DMS53 treated with DMSO at 0.1 percent for 48 hours (cell line): ENCODE measurements around the gene AP2M1.
A peak's percentile ranks its signal among the peaks of the same experiment; 100 is the strongest.
"Not testable (repeated sequence)": the region's sequence is repeated elsewhere in the genome, so short reads cannot be mapped to it uniquely, and the experiment has no call there.

ENCODE experiments used
- DNase-seq: peaks from one replicate; lab custom pipeline; 2025; ENCODE audit not compliant: unreplicated experiment; lab: John Stamatoyannopoulos, UW

Gene AP2M1

DNA sequence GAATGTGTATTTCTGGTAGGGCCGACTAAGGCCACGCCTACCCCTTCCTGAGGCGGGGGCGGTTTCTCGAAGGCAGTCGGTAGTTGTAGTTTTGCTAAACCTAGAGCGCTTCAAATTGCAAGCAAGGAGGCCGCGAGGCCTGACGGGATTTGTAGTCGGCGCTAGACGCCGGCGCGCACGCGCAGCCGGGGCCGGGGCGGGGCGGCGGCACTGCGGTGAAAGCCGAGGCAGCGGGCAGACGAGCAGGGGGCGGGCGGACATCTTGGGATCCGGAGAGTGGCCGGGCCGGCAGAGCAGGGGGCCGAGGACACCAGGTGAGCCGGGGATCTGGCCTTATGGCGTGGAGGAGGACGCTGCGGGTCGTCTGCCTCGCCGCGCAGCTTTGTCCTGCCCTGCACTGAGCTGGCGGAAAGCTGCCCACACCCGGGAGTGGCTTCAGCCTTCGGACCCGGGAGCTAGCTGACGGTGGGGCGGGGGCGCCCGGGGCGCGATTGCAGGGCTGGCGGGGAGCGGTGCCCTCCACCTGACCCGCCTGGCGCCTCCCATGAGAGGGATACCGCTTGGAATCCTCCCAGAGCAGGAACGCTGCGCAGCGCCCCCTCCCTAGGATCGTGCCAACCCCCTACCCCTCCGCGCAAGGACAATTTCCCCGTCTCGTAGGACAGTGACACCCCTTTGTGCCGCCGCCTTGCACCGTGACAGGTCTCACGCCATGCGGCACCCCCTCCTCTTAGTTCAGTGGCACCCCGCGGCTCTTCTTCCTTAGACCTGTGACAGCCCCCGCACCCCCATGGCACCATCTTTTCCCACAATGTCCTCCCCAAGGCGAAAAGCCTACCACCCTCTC, at the start of gene AP2M1:
AP2M1 (plus strand) TSS at position 210 of the 847 bp plus-strand sequence. CDS start 2,139 bp downstream, outside the sequence.
- peak; percentile 96 for DNase-seq

DNA sequence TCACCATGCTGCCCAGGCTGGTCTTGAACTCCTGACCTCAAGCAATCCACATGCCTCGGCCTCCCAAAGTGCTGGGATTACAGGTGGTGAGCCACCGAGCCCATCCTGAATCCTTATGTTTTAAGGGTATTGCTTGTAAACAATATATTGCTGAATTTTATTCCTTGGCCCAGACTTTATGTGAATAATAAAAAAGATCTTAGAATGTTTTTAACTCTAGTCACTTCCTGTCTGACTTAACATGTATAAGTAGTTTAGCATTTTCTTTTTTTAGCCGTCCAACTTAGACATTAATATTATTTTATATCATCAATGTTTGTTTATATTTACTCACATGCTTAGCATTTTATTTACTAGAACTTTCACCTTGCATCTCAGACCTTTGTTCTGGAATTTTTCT, 48.6 kb upstream of the AP2M1 start:
- DNase-seq, result no peak

DNA sequence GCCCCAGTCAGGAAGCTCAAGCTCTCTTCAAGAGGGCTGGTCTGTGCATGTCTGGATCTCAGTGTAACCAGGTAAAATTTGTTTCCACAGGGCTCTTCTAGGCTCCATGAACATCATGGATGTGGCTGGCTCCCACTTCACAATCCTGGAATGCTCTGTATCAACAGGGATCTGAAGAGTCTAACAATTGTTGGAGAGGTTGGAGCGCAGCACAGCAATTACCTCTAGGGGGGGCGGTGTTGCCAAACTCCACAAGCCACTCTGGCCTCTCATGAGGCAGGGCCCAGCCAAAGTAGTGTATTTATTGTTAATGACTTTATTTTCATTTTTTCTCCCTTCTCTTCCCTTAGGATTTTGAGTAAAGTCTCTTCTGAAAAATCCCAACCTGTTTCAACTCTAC, 45.6 kb upstream of the AP2M1 start:
- no peak for DNase-seq

DNA sequence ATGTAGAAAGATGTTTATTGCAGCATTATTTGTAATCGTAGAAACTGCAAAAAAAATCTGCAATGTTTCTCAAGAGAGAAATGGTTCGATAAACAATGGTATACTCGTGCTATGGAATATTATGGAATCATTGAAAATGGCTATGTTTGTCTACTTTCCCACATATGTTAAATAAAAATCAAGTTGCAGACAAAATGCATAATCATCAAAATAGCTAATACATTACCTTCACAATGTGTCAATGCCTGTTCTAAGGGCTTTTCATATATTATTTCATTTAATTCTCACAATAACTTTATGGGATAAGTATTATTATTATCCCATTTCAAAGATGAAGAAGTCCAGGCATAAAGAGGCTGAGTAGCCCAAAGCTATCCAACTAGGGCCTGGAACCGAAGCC, 41.7 kb upstream of the AP2M1 start:
- DNase-seq, result no peak

DNA sequence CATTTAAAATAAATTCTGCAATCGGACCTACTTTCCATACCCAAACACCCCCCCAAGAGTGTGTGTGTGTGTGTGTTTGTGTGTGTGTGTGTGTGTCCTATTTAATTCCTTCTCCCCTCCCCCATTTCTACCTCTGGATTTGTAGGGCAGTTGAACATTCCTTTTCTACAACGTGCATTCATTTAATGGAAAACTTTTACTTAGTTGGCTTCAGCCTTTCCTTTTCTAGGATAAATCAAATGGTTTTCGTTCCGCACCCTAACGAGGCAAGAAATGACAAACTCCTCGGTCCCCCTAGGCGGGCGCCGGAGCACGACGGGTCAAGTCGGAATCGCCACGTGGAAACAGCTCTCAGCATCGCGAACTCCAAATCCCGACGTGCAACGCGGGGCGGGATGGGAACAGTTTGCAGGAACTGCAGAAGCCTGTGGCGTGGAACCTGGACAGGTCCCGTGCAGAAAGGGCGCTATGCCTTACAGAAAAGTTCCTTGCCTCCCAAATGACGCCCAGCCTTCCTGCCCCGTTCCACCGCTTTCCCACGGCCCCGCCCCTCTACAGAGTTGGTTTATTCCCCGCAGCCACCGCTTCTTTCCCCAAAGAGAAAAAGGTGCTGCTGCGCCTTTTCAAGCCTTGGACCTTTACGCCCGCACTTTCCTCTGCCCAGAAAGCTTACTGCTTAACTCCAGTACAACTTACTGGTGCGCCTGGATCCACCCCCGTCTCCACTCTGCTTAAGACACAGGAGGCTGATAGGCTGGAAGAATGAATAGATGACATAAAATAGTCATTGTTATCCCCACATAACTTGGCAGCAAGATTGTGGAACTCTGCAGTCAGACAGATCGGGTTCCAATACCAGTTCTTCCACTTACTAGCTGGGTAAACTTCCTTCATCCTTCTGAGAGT, 40.6 kb upstream of the AP2M1 start:
- DNase-seq, result peak; percentile 67

DNA sequence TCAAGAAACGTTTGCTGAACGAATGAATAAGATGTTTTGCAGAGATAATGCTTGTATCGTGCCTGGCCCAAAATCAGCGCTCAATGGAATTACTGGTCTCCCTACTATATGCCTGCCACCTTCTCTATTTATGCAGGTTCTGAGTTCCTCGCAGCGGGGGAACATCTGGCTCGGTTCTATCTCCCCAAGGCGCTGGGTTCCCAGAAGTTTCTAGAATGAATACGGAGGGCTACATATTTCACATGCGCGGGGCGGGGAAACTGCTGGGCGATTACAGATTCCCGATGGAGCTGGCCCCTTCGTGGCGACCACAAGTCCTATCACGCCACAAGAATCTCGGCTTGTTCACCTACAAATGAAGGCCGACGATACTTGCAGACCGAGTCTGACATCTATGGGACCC, 39.9 kb upstream of the AP2M1 start:
- DNase-seq, result no peak

DNA sequence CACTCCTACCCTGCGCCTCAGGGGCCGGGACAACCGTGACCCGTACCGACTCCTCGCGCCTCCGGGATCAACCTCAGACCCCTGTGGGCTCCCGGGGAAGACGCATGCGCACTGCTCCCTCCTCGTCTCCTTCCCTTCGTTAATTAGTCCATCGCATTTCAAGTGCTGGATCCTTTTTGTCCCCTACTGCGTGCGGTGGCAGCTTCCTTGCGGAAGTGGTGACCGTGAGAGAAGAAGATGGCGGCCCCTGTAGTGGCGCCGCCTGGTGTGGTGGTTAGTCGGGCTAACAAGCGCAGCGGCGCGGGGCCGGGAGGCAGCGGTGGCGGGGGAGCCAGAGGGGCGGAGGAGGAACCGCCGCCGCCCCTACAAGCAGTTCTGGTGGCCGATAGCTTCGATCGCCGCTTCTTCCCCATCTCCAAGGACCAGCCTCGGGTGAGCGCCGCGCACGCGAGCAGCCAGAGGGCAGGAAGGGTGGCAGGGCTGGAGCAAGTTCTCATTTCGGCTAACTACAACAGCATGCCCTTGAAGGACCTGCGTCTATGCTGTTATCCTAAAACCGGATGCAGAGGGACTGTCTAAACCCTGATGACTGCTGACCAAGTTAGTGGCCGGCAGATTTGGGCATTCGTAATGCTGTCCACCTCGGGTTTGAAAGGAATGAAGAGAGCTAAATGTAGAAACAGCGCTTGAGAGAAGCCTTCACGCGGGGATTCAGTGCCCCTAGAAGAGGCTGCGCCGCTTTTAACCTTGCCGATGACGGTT, 39.3 kb upstream of the AP2M1 start, which contains the start of gene EIF2B5:
EIF2B5 (plus strand) TSS at position 210 of the 762 bp plus-strand sequence; CDS start at position 238, 28 bp downstream.
- peak; percentile 81 for DNase-seq

DNA sequence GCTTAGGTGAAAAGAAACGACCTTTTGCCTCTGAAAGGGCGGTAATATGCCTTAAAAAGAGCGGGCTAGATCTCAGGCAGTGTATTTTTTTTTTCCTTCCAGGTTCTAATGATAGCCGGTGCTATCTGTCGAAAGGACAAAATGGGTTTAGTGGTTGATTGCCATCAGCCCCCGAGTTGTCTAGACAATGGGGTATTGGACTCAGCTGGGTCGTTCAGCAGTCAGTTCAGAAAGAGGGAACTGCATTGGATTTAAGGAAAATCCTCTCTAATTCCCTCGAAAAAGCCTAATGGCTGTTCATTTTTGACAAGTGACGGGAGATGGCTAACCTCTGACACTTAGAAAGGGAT, 38.8 kb upstream of the AP2M1 start:
- DNase-seq, result no peak

DNA sequence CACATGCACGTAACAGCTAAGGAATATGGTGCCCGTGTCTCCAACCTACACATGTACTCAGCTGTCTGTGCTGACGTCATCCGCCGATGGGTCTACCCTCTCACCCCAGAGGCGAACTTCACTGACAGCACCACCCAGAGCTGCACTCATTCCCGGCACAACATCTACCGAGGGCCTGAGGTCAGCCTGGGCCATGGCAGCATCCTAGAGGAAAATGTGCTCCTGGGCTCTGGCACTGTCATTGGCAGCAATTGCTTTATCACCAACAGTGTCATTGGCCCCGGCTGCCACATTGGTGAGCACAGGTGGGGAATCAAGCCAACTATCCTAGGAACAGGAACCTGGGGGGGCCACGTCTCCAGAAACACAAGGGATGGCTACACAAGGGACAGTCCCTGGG, 34.2 kb upstream of the AP2M1 start:
- DNase-seq, result no peak

DNA sequence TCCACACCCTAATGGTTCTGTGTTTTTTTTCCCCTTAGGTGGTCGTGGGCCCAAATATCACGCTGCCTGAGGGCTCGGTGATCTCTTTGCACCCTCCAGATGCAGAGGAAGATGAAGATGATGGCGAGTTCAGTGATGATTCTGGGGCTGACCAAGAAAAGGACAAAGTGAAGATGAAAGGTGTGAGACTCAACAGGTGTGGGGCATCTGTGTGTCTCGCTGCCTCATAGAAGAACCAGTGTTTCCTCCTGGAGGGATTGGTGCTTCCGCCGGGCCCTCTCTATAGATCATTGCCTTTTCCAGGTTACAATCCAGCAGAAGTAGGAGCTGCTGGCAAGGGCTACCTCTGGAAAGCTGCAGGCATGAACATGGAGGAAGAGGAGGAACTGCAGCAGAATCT, 32.5 kb upstream of the AP2M1 start:
- DNase-seq, result no peak

DNA sequence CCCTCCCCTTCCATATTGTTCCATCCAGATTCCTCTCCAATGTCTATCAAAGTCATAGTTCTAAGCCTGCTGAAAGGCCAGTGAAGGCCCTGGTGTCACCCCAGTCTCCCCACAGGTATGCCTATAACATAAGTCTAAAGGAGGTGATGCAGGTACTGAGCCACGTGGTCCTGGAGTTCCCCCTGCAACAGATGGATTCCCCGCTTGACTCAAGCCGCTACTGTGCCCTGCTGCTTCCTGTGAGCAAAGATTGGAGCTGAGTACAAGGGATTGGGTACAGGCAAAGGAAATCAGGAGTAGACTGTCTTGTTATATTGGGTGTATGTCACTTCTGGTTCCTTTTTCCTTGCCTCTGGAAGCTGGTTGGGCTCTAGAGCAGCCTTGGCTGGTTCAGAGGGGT, 31.3 kb upstream of the AP2M1 start:
- no peak for DNase-seq

DNA sequence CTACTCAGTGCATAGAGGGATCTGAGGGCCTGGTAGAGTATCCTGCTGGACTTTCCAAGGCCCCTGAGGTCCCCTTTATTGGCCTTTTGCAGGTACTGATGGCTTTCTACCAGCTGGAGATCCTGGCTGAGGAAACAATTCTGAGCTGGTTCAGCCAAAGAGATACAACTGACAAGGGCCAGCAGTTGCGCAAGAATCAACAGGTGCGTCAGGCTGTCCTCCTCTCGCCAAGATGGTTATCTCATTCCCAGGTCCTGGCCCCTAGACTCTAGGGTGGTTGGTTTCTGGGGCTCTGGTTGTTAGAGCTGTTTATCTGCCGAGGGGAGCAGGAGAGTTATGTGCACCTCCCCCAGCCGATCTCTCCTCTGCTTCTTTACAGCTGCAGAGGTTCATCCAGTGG, 30.1 kb upstream of the AP2M1 start:
- no peak for DNase-seq

DNA sequence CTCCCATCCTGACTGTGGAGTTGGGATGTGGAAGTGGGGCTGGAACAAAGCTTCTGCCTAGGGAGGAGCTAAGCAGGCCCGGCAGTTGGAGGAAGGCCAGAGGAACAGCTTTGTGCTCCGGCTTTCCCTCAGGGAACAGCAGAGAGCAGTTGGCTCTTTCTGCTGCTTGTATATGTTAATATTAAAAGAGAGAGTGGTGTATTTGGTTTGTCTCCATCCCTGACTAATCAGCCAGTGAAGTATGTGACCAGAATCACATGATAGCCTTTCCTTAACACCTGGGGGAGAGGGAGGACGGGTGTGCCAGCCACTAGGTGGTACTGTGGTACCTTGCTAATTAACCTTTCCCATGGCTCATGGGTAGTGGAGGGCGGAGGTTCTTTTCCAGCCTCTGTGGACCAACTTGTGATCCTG, 29.5 kb upstream of the AP2M1 start:
- peak; percentile 38 for DNase-seq

DNA sequence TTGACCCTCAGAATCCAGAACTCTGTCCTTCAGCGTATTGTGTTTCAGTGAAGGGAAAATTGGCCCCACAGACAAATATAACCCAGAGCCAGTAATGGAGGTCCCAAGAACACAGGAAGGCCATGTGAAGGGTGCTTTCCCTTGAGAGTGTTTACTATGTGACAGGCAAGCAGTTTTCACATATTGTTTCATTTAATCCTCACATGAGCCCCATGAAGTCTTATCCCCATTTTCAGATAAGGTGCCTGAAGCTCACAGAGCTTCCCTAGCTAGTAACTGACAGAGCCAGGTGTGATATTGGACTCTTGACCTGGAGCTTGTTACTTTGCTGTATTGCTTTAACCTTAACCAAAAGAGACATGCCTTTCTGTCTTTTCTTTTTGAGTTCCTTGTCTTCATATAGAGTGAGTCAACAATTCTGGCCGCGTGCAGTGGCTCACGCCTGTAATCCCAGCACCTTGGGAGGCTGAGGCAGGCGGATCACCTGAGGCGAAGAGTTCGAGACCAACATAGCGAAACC, 28.8 kb upstream of the AP2M1 start:
- DNase-seq, result no peak

DNA sequence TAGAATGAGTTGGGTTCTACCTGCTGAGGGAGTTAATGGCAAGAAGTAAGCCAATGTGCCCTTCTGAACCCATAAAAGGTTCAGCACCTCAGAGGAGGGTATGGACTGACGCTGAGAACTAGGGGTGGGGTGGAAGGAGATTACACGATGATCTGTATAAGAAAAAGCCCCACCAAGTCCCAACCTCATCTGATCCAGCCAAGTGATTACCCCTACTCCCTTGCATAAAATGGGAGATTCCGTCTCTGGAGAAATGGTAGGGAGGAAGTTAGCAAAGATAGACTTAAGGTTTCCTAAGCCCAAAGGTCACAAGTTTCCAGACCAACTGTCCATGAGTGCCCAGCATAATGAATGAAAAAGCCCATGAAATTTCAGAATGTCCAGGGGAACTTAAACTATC, 26.6 kb upstream of the AP2M1 start:
- no peak for DNase-seq

DNA sequence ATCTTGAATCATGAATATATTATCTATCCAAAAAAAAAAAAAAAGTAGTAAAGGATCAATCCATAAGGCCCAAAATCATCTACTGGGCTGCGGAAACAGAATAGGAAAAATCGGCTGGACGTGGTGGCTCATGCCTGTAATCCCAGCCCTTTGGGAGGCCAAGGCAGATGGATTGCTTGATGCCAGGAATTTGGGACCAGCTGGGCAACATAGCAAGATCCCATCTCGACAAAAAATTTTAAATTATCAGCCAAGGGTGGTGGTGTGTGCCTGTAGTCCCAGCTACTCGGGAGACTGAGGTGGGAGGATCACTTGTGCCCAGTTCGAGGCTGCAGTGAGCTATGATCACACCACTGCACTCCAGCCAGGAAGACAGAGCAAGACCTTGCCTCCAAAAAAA, 25.5 kb upstream of the AP2M1 start:
- DNase-seq, result no peak

DNA sequence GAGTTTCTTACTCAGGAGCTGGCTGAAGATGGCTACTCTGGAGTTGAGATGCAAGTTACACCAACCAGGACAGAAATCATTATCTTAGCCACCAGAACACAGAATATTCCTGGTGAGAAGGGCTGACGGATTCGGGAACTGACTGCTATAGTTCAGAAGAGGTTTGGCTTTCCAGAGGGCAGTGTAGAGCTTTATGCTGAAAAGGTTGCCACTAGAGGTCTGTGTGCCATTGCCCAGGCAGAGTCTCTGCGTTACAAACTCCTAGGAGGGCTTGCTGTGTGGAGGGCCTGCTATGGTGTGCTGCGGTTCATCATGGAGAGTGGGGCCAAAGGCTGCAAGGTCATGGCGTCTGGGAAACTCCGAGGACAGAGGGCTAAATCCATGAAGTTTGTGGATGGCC, 24.9 kb upstream of the AP2M1 start:
- DNase-seq, result not testable (repeated sequence)

DNA sequence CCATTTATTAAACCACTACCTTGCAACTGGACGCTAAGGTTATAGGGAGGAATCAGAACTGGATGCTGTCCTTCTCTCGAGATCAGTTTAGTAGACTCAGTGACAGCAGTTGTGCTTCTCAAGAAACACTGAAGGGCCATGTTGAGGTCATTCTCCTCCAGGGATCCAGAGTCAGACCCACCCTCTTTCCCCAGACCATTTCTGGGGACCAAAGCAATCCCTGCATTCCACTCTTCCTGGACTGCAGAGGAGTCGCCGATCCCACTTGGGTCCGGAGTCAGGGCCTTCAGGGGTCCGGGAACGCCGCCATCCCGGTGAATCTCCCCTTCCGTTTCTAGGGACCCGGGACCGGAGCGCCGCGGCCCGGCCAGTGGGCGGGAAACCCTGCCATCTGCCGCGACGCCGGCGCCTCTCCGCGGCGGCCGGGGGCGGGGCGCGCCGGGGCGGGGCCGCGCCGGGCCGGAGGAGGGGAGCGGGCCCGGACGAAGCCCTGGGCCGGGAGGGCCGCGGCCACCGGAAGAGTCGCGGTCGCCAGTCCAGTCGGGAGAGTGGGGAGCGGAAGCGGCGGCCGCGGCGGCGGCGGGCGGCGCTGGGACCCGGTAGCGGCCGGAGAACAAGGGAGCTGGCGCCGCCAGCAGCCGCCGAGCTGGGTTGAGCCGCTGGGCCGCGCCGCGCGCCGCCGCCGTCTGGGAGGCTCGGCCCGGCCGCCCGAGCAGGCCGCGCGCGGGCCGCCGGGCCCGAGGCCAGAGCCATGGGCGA, 19.6 kb upstream of the AP2M1 start, which contains the start of gene DVL3:
DVL3 (plus strand) TSS at position 493 of the 759 bp plus-strand sequence; CDS start at position 752, 259 bp downstream.
- peak; percentile 44 for DNase-seq

DNA sequence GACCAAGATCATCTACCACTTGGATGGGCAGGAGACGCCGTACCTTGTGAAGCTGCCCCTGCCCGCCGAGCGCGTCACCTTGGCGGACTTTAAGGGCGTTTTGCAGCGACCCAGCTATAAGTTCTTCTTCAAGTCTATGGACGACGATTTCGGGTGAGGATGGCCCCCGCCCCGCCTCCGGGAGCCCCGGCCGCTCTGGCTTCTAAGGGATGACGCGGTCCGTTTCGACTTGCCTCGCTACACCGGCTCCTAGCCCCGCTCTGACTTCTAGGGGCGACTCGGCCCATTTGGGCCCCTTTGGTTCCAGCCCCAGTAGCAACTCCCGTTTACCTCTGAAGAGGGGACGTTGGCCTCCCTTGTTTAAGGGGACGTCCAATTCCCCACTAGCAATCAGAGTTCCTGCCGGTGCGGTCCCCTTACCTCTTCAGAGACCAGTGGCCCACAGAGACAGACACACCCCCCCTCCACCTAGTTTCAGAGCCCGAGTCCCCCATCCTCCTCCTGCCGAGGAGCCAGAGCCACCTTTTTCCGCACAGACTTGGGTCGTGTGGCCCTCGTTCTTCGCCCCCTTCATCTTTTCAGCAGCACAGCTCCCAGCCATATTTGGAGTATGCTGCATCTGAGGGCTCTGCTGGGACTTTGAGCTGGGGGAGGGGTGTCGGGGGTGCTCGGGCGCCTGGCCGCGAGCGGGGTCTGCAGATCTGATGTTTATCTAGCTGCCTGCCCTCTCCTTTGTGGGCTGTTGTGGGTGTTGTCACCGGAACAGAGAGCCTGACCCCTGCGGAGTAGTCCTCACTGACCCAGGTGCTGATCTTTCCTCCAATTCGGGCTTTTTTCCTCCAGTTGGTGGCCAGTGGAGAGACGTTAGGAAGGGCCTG, 18.8 kb upstream of the AP2M1 start:
- no peak for DNase-seq
